Retina (tissue), 1 donor: ENCODE data around the gene FOXC1.

Experiments used
- DNase-seq: peaks from one replicate; pipeline ENCODE4 v3.0.0-alpha.2; 2016

Gene FOXC1

DNA sequence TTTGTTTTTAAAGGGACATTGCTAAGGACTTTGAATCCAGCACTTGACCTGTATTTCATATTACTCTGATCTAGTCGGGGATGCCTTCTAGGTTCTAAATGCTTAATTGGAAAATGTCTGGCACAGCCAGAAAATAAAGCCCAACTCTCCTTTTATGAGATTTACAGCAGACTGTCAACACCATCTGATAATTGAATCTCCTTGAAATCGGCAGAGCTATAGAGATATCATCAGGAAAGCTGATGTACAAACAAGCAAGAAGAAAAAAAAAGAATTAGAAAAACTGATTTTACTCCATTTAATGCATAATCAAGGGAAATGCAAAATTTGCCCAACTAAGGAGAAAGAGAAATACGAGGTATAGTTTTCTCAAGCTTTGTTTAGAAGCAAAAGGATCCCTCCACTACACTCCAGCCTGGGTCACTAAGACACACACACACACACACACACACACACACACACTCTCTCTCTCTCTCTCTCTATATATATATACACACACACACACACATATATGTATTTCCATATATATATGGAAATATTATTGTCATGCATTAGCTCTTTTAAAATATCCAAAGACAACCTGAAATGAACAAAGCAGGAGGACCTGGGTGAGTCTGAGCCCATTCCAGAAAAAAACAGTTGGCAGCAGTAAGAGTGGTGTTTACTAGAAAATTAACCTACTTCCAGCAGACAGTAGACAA lies 9.5 kb upstream of the FOXC1 start:
- DNase-seq, result no peak

DNA sequence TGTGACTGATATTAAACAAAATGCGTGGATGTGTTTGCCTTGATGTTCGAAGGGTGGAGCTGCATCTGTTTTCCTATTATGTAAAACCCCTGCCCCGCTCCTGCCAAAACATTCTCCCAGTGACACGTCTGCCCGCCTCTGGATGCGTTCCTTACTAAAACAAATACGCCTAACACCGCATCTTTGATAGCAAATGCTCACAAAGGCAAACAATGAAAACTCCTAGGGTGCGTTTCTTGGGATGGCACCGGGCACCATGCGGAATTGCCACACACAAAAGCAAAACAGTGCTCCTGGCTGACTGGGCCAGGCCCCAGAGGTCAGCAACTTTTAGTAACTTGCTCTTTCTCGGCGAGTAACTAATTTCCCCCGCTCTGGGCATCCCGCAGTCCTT lies 9.0 kb upstream of the FOXC1 start:
- peak; percentile 33 for DNase-seq

DNA sequence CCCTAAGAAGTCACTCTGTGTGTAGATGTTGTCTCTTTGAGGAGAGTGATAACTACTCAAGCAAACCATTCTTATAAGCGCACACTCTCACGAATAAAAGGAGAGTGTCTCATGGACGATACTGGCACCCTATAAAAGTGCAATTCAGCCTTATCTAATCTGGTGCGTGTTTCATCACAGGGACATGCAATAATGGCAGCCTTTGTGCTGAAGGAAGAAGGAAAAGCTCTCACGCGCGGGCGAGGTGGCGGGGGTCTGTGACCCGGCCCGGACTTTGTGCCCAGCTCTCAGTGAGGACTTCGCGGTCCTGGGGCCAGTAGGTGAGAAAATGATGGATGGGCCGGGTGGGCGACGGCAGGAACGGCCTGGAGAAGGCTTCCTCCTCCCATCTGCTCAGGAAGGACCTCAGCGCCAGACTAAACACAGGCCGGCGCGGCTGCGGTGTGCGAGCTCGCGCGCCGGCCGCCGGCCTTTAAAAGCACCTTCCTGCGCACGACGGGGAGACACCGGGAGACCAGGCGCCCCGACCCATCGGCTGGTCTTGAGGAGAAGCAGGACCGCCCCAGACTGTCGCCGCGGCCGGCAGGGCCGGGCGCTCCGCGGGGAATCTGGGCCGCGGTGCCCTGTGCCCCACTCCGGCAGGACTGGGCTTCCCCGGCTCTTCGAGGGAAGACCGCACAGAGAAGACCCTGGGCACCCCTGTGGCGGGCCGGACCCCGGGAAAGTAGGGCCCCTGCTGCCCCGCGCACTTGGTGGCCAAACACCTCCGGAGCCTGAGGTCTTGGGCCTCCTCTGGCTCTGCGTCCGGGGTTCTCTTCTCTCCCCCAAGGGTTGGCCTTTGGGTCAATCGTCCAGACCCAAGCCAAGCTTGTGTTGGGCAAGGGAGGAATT lies 8.3 kb upstream of the FOXC1 start:
- DNase-seq, result peak; percentile 71

DNA sequence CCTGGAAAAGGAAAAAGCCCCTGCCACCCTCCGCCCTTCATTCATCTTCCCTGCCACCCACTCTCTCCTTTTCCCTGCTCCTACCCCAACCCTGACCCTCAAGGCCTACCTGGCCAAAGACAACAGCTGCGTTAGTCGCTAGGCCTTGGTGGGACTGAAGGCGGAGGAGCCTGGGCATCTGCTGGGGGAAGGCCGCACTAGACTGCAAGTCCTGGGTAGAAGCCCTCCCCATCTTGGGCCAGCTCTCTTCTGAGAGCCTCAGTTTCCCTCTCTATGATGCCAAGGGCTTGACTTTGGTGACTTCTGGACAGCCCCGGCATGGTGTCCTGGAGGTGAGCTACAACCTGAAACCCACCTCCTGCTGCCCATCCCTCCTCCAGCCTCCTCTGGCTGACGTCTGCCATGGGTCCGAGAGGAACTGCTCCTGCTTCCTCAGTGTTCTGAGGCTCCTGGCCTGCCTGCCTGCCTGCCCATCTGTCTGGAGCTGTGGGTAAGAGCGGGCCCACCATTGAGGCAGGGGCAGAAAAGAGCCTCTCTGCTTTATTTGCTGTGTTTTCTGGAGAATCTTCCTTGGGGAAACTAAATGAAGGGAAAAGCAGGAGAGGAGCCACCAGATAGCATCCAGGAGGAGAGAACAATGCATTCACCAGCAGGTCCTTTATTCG lies 7.5 kb upstream of the FOXC1 start:
- no peak for DNase-seq

DNA sequence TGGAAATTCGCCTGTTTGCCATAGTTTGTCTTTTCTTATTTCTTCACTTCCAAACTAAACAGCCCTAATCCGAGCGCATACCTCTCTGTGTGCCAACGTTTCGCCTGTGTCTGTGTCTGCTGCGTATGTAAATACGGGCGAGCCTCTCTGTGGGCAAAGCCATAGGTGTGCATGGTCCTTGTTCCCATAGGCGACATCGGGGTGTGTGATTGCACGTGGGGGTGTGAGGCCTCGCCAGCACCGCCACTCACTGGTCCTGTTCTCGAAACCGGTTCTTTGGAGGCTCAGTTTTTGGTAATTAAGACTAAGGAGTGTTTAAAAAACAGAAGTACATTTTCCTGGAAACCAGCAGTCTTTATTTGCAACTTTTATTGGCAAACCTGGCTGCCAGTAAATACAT lies 6.0 kb upstream of the FOXC1 start:
- DNase-seq, result no peak

DNA sequence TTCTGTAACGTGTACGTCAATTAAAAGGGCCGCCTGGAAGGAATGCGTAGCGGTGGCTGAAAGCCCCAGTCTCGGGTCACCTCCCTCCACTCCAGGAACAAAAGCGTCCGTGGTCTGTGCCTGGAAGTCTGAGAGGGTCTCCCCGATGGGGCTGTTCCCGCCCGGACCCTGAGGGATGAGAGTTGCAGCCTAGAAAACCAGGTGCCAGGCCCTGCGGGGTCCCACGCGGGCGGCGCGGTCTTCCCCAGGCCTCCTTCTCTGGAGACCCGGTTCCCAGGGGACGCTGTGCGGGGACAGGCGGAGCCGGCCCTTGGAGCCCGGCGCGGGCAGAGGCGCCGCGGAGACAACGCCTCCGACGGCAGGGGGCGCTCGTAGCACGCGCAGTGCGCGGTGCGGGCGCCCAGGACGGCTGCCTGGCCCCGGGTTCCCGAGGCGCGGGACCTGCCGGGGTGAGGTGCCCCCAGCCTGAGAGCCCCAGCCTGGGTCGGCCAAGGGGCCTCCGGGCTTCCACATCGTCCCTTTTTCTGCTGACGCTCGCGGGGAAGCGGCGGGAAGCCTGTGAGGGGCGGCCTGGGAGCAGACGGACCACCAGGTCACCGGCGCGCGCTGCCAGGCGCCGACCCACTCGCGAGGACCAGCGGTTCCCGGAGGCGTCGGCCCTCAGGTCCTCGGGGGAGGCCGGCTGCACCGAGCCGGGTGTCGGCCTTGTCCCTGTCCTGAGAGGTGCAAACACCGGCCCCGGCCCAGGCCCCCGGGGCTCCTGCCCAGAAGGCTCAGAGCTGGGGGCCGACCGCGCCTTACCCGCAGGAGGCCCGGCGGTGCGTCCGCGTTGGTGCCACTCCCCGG lies 5.3 kb upstream of the FOXC1 start:
- DNase-seq, result peak; percentile 95

DNA sequence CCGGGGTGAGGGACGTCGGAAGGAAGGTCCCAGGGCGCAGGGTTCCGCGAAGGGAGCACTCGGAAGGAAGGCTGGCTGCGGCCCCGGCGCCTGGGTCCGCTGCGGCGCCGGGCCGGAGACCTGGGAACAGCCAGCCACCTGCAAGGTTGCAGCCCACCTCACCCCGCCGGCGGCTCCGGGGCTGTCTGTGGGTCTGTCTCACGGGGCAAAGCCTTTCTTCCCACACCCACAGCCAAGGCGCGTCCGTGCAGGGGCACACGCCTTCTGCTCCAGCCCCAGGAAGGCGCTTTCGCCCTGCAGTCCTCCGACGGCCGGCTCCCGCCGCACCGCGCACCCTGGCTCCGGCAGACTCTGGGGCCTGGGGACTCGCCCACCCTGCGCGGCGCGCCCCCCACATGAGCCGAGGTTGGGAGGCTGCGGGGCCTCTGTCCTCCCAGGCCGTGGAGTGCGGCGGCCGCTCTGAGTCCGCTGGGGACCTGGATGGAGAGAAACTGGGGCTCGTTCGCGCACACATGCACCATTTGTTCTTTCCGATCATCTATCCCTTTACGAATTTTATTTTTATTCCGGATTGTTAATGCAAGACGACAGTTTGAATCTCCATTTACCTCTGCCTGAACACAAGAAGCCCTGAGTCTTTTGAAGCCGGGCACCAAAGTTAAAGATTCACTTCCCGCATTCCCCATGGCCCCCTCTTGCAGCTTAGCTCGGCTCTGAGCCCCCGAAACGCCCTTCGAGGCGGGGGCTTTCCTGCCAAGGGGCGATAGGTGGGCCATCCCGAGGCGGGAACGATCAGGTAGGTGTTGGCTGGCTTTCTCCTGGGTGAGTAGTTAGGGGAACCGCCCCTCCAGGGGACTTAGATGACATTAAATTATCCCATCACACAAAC lies 4.5 kb upstream of the FOXC1 start:
- DNase-seq, result peak; percentile 78

DNA sequence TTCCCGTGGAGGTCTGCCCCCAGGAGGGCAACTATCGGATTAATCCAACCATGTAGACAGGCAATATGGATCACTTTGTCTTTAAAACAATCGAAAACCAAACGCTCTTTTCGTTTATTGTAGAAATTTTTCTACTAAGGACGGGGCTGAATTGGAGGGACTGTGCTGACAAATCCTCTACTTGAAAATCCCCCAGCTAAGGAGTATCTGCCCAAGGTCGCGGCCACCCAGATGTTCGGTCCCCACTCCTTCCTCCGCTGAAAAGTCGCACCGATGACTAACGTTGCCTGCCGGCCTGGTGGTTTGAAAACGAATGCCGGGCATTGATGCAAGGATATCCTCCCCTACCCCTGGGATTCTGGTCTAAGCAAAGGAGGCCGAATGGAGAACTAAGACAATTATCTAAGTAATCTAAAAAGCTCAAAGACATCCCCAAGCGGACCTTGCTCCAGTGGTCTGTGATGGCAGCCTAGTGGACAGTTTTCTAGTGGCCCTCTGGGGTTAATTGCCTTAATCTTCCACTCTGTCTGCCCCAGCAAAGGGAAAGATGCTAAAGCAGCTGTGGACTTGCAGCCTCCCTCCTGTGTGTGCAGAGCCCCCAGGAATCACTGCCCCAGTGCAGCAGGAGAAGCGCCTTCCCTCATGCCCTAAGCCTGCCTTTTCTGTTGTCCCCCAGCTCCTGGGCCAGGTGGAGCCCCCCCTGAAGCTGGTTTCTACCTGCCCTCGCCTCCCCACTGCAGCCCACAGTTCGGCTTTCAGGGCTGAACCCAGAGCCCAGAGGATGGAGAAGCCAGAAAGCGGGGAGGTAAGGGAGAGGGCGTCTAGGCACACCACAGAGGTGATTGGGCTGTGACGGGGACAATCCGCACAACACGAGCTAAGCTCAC lies 3.6 kb upstream of the FOXC1 start:
- peak; percentile 67 for DNase-seq

DNA sequence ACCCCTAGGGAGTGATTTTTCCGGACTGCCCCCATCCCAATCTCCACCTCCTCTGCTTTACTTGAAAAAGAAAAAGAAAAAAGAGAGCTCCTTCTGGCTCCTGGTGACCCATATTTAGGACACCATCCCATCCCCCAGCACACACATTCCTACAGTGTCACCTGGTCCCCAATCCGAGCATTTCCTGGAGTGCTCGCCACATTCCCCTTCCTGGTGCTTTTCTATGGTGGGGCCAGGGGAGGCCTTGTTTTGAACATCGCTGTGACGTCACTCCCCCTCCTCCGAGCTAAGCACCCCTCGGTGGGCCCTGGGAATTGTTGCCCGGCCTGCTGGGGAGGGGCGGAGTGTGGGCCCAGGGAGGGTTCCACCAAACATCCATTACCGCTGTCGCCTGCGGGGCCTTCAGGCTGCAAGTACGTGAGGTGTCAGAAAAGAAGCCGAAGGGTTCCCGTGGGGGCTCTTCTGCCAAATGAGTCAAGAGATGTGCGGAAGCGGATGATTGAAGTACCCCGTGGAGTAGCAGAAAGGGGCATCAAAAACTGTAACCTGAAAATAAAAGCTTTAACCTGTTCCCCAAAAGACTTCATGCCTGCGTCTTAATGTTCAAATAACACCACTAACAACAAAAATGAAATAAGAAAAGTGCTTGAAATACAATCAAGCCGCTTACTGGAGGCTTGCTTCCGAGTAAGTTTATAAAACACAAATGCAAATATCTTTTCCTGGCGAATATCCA lies 2.8 kb upstream of the FOXC1 start:
- DNase-seq, result no peak

DNA sequence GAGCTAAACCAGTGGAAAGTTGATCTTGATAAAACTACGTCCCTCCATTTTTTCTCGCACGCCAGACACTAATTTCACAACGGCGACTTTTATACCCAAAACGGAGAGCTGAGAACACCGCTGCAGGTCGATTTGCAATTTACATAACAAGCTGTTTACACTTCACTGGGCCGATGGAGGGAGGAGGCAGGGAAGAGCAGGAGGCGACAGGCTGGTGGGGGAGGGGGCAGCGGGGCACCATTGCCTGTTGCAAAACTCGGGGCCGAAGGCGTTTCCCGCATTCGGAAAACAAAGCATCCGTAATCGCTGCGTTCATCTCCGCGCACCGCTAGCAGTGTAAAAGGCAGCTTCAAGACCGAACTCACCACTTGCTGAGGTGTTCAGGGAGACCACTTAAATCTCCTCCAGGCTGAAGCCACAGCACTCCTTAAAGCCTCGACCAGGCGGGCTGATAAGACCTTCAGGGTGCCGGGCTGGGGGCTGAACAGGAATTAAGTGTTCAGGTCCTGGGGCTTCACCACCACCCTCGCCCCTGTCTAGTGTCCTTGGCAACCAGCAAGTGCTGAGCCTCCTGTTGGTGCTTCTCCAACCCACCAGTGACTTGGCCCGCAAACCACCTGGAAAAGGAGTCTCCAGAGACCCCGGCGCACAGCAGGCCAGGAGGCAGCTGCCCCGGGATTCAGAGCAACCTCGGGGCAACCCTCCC lies 2.0 kb upstream of the FOXC1 start:
- DNase-seq, result peak; percentile 72

DNA sequence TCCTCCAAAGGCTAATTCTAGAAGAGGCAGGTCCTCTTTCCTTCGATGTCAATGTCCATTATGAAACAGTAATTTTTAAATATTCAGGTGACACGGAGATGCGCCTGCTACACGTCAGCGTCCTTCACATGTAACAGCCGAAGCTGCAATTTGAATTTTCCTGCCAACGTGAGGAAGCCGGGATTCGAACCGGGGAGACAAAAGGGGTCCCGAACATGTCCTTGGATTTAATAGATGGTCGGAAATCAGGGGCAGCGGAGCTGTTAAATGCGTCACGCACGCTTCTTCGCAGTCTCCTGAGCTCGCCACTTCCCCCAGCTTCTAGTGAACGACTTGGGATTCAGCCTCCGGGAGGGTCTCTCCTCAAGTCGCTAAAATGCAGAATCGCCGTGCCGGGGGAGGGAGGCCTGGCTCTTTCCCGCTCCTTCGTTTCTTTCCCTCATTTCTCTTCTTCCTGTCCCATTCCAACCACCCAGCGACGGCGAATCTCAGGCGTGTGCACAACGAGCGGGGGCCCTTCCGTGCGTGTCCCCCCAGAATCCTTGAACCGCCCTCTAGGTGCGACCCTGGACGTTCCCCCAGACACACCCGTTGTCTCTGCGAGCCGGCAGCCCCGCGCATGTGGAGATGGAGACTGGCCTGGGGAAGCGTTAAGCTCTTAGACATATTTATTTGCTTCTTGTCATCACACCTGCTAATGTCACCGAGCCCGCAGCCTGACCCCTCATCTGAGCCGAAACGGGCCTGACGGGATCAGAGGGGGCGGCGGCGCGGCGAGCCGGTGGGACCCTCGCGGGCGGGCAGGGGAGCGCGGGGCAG lies 1.3 kb upstream of the FOXC1 start:
- peak; percentile 72 for DNase-seq

DNA sequence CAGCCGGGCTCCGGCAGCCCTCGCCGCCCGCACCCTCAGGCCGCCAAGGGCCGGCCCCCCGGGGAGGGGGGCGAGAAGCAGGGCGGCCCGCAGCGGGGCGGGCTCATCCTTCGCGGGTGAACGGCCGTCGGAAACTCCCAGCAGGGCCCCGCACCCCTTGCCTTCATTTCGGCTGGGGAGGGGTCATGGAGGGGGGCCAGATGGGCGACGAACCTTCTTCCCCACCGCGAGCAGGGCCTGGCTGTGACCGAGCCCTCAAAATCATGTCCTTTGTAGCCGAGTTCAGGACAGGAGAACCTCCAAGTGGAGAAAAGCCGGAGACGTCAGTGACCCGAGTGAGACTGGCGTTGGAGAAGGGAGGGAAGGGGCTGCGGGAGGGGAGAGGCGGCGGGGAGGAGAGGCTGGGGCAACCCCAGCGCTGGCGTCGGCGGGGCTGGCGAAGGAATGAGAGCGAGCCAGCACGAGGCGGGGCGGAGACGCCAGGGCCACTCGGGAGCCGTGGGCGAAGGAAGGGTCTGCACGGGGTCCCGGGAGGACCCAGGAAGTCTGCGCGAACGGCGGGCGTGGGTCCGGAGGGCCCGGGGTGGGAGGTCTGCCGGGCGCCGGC lies 571 bp upstream of the FOXC1 start:
- peak; percentile 53 for DNase-seq

DNA sequence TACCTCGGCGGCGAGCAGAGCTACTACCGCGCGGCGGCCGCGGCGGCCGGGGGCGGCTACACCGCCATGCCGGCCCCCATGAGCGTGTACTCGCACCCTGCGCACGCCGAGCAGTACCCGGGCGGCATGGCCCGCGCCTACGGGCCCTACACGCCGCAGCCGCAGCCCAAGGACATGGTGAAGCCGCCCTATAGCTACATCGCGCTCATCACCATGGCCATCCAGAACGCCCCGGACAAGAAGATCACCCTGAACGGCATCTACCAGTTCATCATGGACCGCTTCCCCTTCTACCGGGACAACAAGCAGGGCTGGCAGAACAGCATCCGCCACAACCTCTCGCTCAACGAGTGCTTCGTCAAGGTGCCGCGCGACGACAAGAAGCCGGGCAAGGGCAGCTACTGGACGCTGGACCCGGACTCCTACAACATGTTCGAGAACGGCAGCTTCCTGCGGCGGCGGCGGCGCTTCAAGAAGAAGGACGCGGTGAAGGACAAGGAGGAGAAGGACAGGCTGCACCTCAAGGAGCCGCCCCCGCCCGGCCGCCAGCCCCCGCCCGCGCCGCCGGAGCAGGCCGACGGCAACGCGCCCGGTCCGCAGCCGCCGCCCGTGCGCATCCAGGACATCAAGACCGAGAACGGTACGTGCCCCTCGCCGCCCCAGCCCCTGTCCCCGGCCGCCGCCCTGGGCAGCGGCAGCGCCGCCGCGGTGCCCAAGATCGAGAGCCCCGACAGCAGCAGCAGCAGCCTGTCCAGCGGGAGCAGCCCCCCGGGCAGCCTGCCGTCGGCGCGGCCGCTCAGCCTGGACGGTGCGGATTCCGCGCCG lies 994 bp downstream of the FOXC1 start:
- peak; percentile 78 for DNase-seq

DNA sequence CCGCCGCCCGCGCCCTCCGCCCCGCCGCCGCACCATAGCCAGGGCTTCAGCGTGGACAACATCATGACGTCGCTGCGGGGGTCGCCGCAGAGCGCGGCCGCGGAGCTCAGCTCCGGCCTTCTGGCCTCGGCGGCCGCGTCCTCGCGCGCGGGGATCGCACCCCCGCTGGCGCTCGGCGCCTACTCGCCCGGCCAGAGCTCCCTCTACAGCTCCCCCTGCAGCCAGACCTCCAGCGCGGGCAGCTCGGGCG lies 1.5 kb downstream of the FOXC1 start:
- DNase-seq, result peak; percentile 24

DNA sequence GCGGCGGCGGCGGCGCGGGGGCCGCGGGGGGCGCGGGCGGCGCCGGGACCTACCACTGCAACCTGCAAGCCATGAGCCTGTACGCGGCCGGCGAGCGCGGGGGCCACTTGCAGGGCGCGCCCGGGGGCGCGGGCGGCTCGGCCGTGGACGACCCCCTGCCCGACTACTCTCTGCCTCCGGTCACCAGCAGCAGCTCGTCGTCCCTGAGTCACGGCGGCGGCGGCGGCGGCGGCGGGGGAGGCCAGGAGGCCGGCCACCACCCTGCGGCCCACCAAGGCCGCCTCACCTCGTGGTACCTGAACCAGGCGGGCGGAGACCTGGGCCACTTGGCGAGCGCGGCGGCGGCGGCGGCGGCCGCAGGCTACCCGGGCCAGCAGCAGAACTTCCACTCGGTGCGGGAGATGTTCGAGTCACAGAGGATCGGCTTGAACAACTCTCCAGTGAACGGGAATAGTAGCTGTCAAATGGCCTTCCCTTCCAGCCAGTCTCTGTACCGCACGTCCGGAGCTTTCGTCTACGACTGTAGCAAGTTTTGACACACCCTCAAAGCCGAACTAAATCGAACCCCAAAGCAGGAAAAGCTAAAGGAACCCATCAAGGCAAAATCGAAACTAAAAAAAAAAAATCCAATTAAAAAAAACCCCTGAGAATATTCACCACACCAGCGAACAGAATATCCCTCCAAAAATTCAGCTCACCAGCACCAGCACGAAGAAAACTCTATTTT lies 2.0 kb downstream of the FOXC1 start:
- peak; percentile 76 for DNase-seq

DNA sequence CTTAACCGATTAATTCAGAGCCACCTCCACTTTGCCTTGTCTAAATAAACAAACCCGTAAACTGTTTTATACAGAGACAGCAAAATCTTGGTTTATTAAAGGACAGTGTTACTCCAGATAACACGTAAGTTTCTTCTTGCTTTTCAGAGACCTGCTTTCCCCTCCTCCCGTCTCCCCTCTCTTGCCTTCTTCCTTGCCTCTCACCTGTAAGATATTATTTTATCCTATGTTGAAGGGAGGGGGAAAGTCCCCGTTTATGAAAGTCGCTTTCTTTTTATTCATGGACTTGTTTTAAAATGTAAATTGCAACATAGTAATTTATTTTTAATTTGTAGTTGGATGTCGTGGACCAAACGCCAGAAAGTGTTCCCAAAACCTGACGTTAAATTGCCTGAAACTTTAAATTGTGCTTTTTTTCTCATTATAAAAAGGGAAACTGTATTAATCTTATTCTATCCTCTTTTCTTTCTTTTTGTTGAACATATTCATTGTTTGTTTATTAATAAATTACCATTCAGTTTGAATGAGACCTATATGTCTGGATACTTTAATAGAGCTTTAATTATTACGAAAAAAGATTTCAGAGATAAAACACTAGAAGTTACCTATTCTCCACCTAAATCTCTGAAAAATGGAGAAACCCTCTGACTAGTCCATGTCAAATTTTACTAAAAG lies 2.7 kb downstream of the FOXC1 start:
- no peak for DNase-seq
